GM13977 (cell line): Measurements from ENCODE around the gene TGFBRAP1.

Source experiments
- DNase-seq: peaks from one replicate; pipeline ENCODE4 v3.0.0; 2012; ENCODE audit warnings: low spot score
- in situ Hi-C: fragments of 300-500 bp; cut with MboI; formaldehyde crosslinking; loops from one replicate; pipeline ENCODE4 v1.12.0; 2022; ENCODE audit warnings: low sequenced_read_pairs, low pct_unique_long_range_greater_than_20kb, mixed read lengths, inconsistent platforms; ENCODE audit not compliant: unreplicated experiment
- TF ChIP-seq, protein P1 (sequence below): IDR thresholded peaks from 2 replicates; pipeline ENCODE4 v1.5.1; 2012; ENCODE audit warnings: mild to moderate bottlenecking, control low read depth; ENCODE audit not compliant: insufficient read depth; ENCODE audit errors: extremely low read depth, missing control alignments

The TGFBRAP1 gene

DNA sequence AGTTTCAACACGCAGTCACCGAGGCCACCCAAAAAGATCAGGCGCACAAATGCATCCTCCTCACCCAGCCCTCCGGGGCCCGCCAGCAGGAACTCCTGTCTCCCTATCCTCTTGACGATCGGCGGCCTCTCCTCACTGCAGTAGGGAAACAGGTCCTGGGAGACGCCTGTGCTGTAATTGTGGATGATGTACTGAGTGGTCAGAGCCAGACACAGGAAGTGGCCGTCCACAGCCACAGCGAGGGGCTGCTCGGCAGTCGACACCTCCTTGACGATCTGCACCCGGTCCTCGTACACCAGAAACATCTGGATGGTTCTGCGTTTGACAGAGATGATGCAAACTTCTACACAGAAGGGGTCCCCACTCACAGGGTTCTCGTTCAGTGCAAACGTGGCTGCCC, 22.0 kb downstream of the TGFBRAP1 start:
- in situ Hi-C loops, result no loop called here
- DNase-seq, result no peak
- TF ChIP-seq, protein P1, sequence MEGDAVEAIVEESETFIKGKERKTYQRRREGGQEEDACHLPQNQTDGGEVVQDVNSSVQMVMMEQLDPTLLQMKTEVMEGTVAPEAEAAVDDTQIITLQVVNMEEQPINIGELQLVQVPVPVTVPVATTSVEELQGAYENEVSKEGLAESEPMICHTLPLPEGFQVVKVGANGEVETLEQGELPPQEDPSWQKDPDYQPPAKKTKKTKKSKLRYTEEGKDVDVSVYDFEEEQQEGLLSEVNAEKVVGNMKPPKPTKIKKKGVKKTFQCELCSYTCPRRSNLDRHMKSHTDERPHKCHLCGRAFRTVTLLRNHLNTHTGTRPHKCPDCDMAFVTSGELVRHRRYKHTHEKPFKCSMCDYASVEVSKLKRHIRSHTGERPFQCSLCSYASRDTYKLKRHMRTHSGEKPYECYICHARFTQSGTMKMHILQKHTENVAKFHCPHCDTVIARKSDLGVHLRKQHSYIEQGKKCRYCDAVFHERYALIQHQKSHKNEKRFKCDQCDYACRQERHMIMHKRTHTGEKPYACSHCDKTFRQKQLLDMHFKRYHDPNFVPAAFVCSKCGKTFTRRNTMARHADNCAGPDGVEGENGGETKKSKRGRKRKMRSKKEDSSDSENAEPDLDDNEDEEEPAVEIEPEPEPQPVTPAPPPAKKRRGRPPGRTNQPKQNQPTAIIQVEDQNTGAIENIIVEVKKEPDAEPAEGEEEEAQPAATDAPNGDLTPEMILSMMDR, result no peak

DNA sequence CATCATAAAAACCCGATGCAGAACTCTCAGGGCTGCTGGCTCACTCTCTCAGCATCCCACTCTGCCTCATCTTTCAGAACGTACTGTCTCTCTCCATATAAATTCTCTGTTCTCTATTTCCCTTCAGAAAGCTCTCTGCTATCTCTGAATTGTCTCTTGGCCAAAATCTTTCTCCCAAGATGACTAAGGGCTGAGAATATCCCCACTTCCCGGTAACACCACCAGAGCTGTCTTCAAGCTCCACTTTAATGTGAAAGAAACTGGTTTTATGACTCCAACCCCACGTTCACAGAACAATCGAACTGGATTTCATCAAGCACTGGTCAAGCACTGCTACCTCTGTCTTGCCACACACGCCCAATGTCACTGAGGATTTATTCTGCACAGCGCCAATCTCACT, 22.4 kb downstream of the TGFBRAP1 start:
- in situ Hi-C loops, result no loop called here
- DNase-seq, result no peak
- TF ChIP-seq, protein P1, result no peak

DNA sequence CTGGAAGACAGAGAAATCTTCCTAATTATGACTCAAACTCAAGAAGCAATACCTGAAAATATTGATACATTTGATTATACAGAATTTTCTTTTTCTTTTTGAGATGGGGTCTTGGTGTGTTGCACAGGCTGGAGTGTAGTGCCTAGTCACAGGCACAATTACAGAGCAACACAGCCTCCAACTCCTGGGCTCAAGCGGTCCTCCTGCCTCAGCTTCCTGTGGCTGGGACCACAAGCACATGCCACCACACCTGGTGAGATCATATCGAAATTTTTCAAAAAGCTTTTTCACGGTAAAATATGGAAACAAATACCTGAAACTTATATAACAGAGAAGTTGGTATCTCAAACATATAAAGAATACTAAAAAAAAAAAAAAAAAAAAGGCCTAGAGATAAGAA, 27.9 kb downstream of the TGFBRAP1 start:
- TF ChIP-seq, protein P1, result no peak
- in situ Hi-C loops, result no loop called here
- no peak for DNase-seq

DNA sequence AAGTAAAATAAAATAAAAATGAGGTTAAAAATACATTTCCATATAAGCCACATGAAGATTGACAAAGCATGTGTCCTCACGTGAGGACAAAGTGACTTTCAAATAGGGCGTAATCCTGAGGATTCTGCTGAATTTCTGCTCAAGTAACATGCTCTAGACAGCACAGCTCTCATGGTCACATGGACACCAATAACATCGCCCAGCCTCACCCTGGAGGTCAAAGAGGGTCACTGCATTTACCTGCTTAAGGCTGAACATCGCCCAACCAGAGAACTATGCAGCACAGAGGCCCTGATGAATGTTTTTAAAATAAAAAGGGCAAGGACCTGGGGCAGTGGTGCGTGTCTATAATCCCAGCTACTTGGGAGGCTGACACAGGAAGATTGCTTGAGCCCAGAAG, 30.2 kb downstream of the TGFBRAP1 start:
- in situ Hi-C loops, result no loop called here
- no peak for DNase-seq
- TF ChIP-seq, protein P1, result peak; percentile 6

DNA sequence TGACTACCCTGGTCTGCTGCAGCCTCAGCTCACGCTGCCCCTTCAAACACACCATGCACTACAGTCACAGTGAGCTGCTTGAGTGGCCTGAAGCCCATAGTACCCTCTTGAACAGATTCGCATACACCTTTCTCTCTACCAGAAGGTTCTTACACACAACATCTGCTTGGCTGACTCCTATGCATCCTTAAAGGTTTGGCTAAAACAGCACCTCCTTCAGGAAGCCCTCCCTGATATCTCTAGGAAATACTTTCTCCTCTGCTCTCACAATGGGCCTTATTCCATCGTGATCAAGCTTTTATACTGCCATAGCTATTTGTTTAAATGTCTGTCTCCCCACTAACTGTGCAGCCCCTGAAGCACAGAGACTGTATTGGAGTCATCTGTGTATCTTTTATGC, 31.5 kb downstream of the TGFBRAP1 start:
- in situ Hi-C loops, result no loop called here
- DNase-seq, result no peak
- TF ChIP-seq, protein P1, result no peak

DNA sequence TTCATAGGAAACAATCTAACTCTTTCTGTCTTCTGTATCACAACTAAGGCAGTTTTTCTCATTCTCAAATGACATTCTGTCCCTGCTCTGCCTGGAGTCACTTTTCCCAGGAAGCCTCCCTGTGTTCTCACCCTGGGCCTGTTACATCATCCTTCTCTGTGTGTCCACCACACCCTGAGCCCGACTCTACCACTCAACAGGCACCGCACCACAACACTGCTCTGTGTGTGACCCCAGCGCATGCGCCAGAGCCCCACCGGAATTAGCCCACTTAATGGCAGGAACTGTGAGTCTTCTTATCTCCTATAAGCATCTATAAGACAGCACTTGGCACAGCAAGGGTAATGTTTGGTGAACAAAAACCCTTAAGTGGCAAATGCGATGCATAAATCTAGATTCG, 32.3 kb downstream of the TGFBRAP1 start:
- DNase-seq, result no peak
- in situ Hi-C loops, result no loop called here

More for the DNA sequence above, 32.3 kb downstream of the TGFBRAP1 start:
- TF ChIP-seq, protein P1, result no peak
